ENCODE measurements around the gene STK39.

Gene STK39

DNA sequence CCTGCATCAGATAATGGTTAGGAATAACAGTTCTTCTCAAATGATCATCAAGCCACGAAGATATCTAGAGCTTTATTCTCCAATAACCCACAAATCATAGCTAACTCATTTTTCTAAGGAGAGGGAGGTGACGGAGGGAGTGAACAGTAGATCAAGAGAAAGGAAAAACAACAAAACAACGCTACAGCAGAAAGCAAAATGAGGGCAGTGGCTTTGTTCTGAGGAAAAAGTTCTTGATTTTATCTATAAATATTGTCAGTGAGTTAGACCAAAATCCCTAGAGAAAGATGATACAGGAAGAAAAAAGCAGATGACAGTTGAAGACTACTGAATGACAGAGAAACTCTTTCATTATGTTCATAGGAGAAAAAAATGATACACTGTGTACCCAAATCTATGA is 71.0 kb downstream of the STK39 start:
- no peak for TF ChIP-seq EZH2 (IDR thresholded peaks at IDR 0.05; ENCODE audit: borderline replicate concordance, low read depth, low read length, severe bottlenecking)
- TF ChIP-seq, protein P1, sequence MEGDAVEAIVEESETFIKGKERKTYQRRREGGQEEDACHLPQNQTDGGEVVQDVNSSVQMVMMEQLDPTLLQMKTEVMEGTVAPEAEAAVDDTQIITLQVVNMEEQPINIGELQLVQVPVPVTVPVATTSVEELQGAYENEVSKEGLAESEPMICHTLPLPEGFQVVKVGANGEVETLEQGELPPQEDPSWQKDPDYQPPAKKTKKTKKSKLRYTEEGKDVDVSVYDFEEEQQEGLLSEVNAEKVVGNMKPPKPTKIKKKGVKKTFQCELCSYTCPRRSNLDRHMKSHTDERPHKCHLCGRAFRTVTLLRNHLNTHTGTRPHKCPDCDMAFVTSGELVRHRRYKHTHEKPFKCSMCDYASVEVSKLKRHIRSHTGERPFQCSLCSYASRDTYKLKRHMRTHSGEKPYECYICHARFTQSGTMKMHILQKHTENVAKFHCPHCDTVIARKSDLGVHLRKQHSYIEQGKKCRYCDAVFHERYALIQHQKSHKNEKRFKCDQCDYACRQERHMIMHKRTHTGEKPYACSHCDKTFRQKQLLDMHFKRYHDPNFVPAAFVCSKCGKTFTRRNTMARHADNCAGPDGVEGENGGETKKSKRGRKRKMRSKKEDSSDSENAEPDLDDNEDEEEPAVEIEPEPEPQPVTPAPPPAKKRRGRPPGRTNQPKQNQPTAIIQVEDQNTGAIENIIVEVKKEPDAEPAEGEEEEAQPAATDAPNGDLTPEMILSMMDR (IDR thresholded peaks at IDR 0.05; ENCODE audit: borderline replicate concordance, extremely low read depth, low read length, poor library complexity, severe bottlenecking), result no peak
- Histone ChIP-seq H3K4me1 (ENCODE audit: insufficient read depth, low read length) (peaks cover 43% of the 10 kb centered on the region), H3K4me3 (ENCODE audit: low read depth in 1 of 2, low read length in 2 of 2) (no peak overlapping the region), H3K4me2 (ENCODE audit: insufficient read depth, low read length) (peak overlapping the region; percentile 52), H3K79me2 (ENCODE audit: insufficient read depth, low read length) (peaks cover 2% of the 10 kb centered on the region; the same call in 1 of the 2 replicates), H3K36me3 (ENCODE audit: insufficient read depth, low read length) (peaks cover 15% of the 10 kb centered on the region), H3K27me3 (ENCODE audit: insufficient read depth, low read length, poor library complexity) (no peaks in the 10 kb centered on the region), H3K9ac (ENCODE audit: low read depth, low read length) (no peak overlapping the region; the same call in 1 of the 2 replicates), H2AFZ (ENCODE audit: low read depth, low read length) (no peak overlapping the region), H3K27ac (ENCODE audit: low read length) (peak overlapping the region; percentile 20; the same call in 1 of the 2 replicates), H4K20me1 (ENCODE audit: insufficient read depth, low read length) (peaks cover 10% of the 10 kb centered on the region; the same call in 1 of the 2 replicates), H3K9me3 (ENCODE audit: insufficient read depth, low read length, severe bottlenecking) (no peaks in the 10 kb centered on the region)
- DNase-seq (no peak), ATAC-seq (ENCODE audit: insufficient read depth, low read depth) (peak; percentile 86)

DNA sequence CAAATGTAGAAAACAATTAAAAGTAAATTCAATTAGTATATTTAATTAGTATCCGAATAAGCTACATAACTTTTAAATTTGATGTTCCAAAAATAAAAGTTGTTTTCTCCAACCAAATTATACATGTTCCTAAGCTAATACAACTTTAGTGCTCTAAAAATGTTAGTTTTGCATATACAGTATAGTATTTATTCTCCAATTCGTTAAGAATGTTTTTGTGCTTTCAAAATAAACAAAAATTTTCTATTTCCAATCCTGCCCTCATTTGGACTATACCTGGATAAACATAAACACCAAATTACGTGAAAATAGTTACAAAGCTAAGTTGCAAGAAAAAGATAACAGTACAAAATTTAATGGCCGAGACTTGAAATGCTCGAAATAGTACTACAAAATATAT is 71.9 kb downstream of the STK39 start:
- DNase-seq (no peak), ATAC-seq (ENCODE audit: insufficient read depth, low read depth) (no peak)
- no peak overlapping the region for H2AFZ ChIP-seq (ENCODE audit: low read depth, low read length)
- H3K79me2 ChIP-seq (ENCODE audit: insufficient read depth, low read length), result peaks cover 2% of the 10 kb centered on the region; the same call in 1 of the 2 replicates
- no peak overlapping the region for H3K27ac ChIP-seq (ENCODE audit: low read length)
- H4K20me1 ChIP-seq (ENCODE audit: insufficient read depth, low read length), result peaks cover 13% of the 10 kb centered on the region
- TF ChIP-seq EZH2 (IDR thresholded peaks at IDR 0.05; ENCODE audit: borderline replicate concordance, low read depth, low read length, severe bottlenecking), result no peak
- TF ChIP-seq, protein P1 (IDR thresholded peaks at IDR 0.05; ENCODE audit: borderline replicate concordance, extremely low read depth, low read length, poor library complexity, severe bottlenecking), result no peak
- H3K9me3 ChIP-seq (ENCODE audit: insufficient read depth, low read length, severe bottlenecking), result no peaks in the 10 kb centered on the region
- H3K4me3 ChIP-seq (ENCODE audit: low read depth in 1 of 2, low read length in 2 of 2), result no peak overlapping the region
- no peak overlapping the region for H3K9ac ChIP-seq (ENCODE audit: low read depth, low read length)
- H3K36me3 ChIP-seq (ENCODE audit: insufficient read depth, low read length), result peaks cover 11% of the 10 kb centered on the region; the same call in 1 of the 2 replicates
- peak overlapping the region; percentile 52; the same call in 1 of the 2 replicates for H3K4me2 ChIP-seq (ENCODE audit: insufficient read depth, low read length)
- H3K27me3 ChIP-seq (ENCODE audit: insufficient read depth, low read length, poor library complexity), result no peaks in the 10 kb centered on the region
- H3K4me1 ChIP-seq (ENCODE audit: insufficient read depth, low read length), result peaks cover 43% of the 10 kb centered on the region

DNA sequence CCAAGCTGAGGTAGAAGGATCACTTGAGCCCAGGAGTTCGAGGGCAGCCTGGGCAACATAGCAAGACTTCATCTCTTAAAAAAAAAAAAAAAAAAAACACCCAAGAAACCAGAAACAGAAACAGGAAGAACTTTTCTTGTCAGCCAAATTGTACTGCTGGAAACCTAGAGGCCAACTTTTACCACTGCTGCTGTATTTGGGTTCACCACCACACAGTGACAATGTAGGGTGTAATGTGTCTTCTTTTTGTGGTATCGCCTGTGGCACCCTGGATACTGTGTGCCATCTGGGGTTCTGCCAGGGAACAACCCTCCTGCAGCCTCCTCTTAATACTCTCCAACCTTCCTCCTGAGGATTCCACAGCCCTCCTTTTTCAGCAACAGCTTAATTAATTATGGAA is 72.6 kb downstream of the STK39 start:
- no peak overlapping the region for H3K4me3 ChIP-seq (ENCODE audit: low read depth in 1 of 2, low read length in 2 of 2)
- peaks cover 43% of the 10 kb centered on the region for H3K4me1 ChIP-seq (ENCODE audit: insufficient read depth, low read length)
- TF ChIP-seq, protein P1 (IDR thresholded peaks at IDR 0.05; ENCODE audit: borderline replicate concordance, extremely low read depth, low read length, poor library complexity, severe bottlenecking), result peak; percentile 14
- no peak for TF ChIP-seq EZH2 (IDR thresholded peaks at IDR 0.05; ENCODE audit: borderline replicate concordance, low read depth, low read length, severe bottlenecking)
- H3K9ac ChIP-seq (ENCODE audit: low read depth, low read length), result no peak overlapping the region
- peaks cover 2% of the 10 kb centered on the region; the same call in 1 of the 2 replicates for H3K79me2 ChIP-seq (ENCODE audit: insufficient read depth, low read length)
- H4K20me1 ChIP-seq (ENCODE audit: insufficient read depth, low read length), result peaks cover 16% of the 10 kb centered on the region
- no peak for DNase-seq
- H3K36me3 ChIP-seq (ENCODE audit: insufficient read depth, low read length), result peaks cover 11% of the 10 kb centered on the region; the same call in 1 of the 2 replicates
- peak; percentile 73 for ATAC-seq (ENCODE audit: insufficient read depth, low read depth)
- H3K4me2 ChIP-seq (ENCODE audit: insufficient read depth, low read length), result no peak overlapping the region
- no peaks in the 10 kb centered on the region for H3K9me3 ChIP-seq (ENCODE audit: insufficient read depth, low read length, severe bottlenecking)
- no peak overlapping the region for H2AFZ ChIP-seq (ENCODE audit: low read depth, low read length)
- H3K27ac ChIP-seq (ENCODE audit: low read length), result no peak overlapping the region
- no peaks in the 10 kb centered on the region for H3K27me3 ChIP-seq (ENCODE audit: insufficient read depth, low read length, poor library complexity)
